ENCODE data around the gene WDFY1. TPM values are rescaled to one million over a fixed set of nuclear protein-coding genes. Genes with fewer than 3 reads are reported as not detected.

WDFY1 gene
- total RNA-seq, 1 experiment from 2014 or later = 145 TPM

GRCh38 chr2:223914324-223914723 is 30.8 kb downstream of the WDFY1 start:
- DNase-seq (ENCODE audit: low read depth in 1 of 2, low spot score in 2 of 2) = no peak
- H3K9me3 ChIP-seq (replicated peaks) = no peaks in the 10 kb centered on the region
- H3K36me3 ChIP-seq = peaks cover 80% of the 10 kb centered on the region
- no peak overlapping the region for H3K4me3 ChIP-seq
- H3K27ac ChIP-seq = no peak overlapping the region
- H3K4me1 ChIP-seq (replicated peaks) = peaks cover 6% of the 10 kb centered on the region
- H3K27me3 ChIP-seq (replicated peaks) = no peaks in the 10 kb centered on the region

GRCh38 chr2:223909001-223909741 is 36.0 kb downstream of the WDFY1 start:
- Histone ChIP-seq H3K4me1 (replicated peaks) (no peaks in the 10 kb centered on the region), H3K27me3 (replicated peaks) (no peaks in the 10 kb centered on the region), H3K36me3 (peaks cover 71% of the 10 kb centered on the region), H3K9me3 (replicated peaks) (no peaks in the 10 kb centered on the region), H3K4me3 (no peak overlapping the region), H3K27ac (no peak overlapping the region)
- no peak for DNase-seq (ENCODE audit: low read depth in 1 of 2, low spot score in 2 of 2)

- no peak for DNase-seq (ENCODE audit: low read depth in 1 of 2, low spot score in 2 of 2)
- H3K9me3 ChIP-seq (replicated peaks) = no peaks in the 10 kb centered on the region
- H3K4me3 ChIP-seq = no peak overlapping the region
- H3K27ac ChIP-seq = no peak overlapping the region
- no peaks in the 10 kb centered on the region for H3K27me3 ChIP-seq (replicated peaks)
- H3K36me3 ChIP-seq = peaks cover 73% of the 10 kb centered on the region
- no peaks in the 10 kb centered on the region for H3K4me1 ChIP-seq (replicated peaks)
Observed at GRCh38 chr2:223908304-223908998, 36.7 kb downstream of the WDFY1 start.

GRCh38 chr2:223905996-223906395 is 39.1 kb downstream of the WDFY1 start:
- Histone ChIP-seq H3K4me1 (replicated peaks) (no peaks in the 10 kb centered on the region), H3K36me3 (peaks cover 76% of the 10 kb centered on the region), H3K4me3 (no peak overlapping the region), H3K9me3 (replicated peaks) (no peaks in the 10 kb centered on the region), H3K27ac (no peak overlapping the region), H3K27me3 (replicated peaks) (no peaks in the 10 kb centered on the region)
- no peak for DNase-seq (ENCODE audit: low read depth in 1 of 2, low spot score in 2 of 2)

GRCh38 chr2:223901854-223902253 is 43.3 kb downstream of the WDFY1 start:
- H3K4me3 ChIP-seq = no peak overlapping the region
- no peaks in the 10 kb centered on the region for H3K27me3 ChIP-seq (replicated peaks)
- H3K27ac ChIP-seq = no peak overlapping the region
- peaks cover 85% of the 10 kb centered on the region for H3K36me3 ChIP-seq
- no peak for DNase-seq (ENCODE audit: low read depth in 1 of 2, low spot score in 2 of 2)
- H3K9me3 ChIP-seq (replicated peaks) = no peaks in the 10 kb centered on the region; the same call in 1 of the 2 replicates
- no peaks in the 10 kb centered on the region; the same call in 1 of the 2 replicates for H3K4me1 ChIP-seq (replicated peaks)

- Histone ChIP-seq H3K36me3 (peaks cover 91% of the 10 kb centered on the region), H3K4me3 (no peak overlapping the region), H3K9me3 (replicated peaks) (no peaks in the 10 kb centered on the region; the same call in 1 of the 2 replicates), H3K27me3 (replicated peaks) (no peaks in the 10 kb centered on the region), H3K27ac (no peak overlapping the region), H3K4me1 (replicated peaks) (peaks cover 2% of the 10 kb centered on the region; the same call in 1 of the 2 replicates)
- no peak for DNase-seq (ENCODE audit: low read depth in 1 of 2, low spot score in 2 of 2)
Observed at GRCh38 chr2:223901311-223901710, 43.8 kb downstream of the WDFY1 start.

GRCh38 chr2:223900531-223900930 is 44.6 kb downstream of the WDFY1 start:
- Histone ChIP-seq H3K4me1 (replicated peaks) (peaks cover 8% of the 10 kb centered on the region; the same call in 1 of the 2 replicates), H3K36me3 (peaks cover 89% of the 10 kb centered on the region), H3K27me3 (replicated peaks) (no peaks in the 10 kb centered on the region), H3K27ac (no peak overlapping the region), H3K9me3 (replicated peaks) (no peaks in the 10 kb centered on the region; the same call in 1 of the 2 replicates), H3K4me3 (no peak overlapping the region)
- DNase-seq (ENCODE audit: low read depth in 1 of 2, low spot score in 2 of 2) = no peak

GRCh38 chr2:223900066-223900465 is 45.1 kb downstream of the WDFY1 start:
- Histone ChIP-seq H3K27ac (no peak overlapping the region), H3K36me3 (peaks cover 89% of the 10 kb centered on the region), H3K4me1 (replicated peaks) (peaks cover 11% of the 10 kb centered on the region; the same call in 1 of the 2 replicates), H3K4me3 (no peak overlapping the region), H3K27me3 (replicated peaks) (no peaks in the 10 kb centered on the region), H3K9me3 (replicated peaks) (no peaks in the 10 kb centered on the region; the same call in 1 of the 2 replicates)
- DNase-seq (ENCODE audit: low read depth in 1 of 2, low spot score in 2 of 2) = no peak

- H3K4me3 ChIP-seq = no peak overlapping the region
- no peak for DNase-seq (ENCODE audit: low read depth in 1 of 2, low spot score in 2 of 2)
- peaks cover 2% of the 10 kb centered on the region; the same call in 1 of the 2 replicates for H3K9me3 ChIP-seq (replicated peaks)
- H3K4me1 ChIP-seq (replicated peaks) = peaks cover 11% of the 10 kb centered on the region; the same call in 1 of the 2 replicates
- H3K27me3 ChIP-seq (replicated peaks) = no peaks in the 10 kb centered on the region
- H3K27ac ChIP-seq = no peak overlapping the region
- peaks cover 90% of the 10 kb centered on the region for H3K36me3 ChIP-seq
Observed at GRCh38 chr2:223897669-223898330, 47.3 kb downstream of the WDFY1 start.

GRCh38 chr2:223896833-223897311 is 48.3 kb downstream of the WDFY1 start:
- H3K4me3 ChIP-seq = no peak overlapping the region
- no peak for DNase-seq (ENCODE audit: low read depth in 1 of 2, low spot score in 2 of 2)
- no peaks in the 10 kb centered on the region for H3K27me3 ChIP-seq (replicated peaks)
- H3K36me3 ChIP-seq = peaks cover 92% of the 10 kb centered on the region
- peaks cover 11% of the 10 kb centered on the region; the same call in 1 of the 2 replicates for H3K4me1 ChIP-seq (replicated peaks)
- no peak overlapping the region for H3K27ac ChIP-seq
- H3K9me3 ChIP-seq (replicated peaks) = peaks cover 2% of the 10 kb centered on the region; the same call in 1 of the 2 replicates

GRCh38 chr2:223894968-223895367 is 50.2 kb downstream of the WDFY1 start:
- Histone ChIP-seq H3K4me1 (replicated peaks) (peaks cover 11% of the 10 kb centered on the region; the same call in 1 of the 2 replicates), H3K9me3 (replicated peaks) (peaks cover 2% of the 10 kb centered on the region; the same call in 1 of the 2 replicates), H3K4me3 (no peak overlapping the region), H3K27ac (no peak overlapping the region), H3K27me3 (replicated peaks) (no peaks in the 10 kb centered on the region), H3K36me3 (peaks cover 87% of the 10 kb centered on the region)
- DNase-seq (ENCODE audit: low read depth in 1 of 2, low spot score in 2 of 2) = no peak

GRCh38 chr2:223894009-223894408 is 51.1 kb downstream of the WDFY1 start:
- H3K4me1 ChIP-seq (replicated peaks) = peaks cover 11% of the 10 kb centered on the region; the same call in 1 of the 2 replicates
- no peak overlapping the region for H3K27ac ChIP-seq
- no peak for DNase-seq (ENCODE audit: low read depth in 1 of 2, low spot score in 2 of 2)
- H3K9me3 ChIP-seq (replicated peaks) = peaks cover 2% of the 10 kb centered on the region; the same call in 1 of the 2 replicates
- no peaks in the 10 kb centered on the region for H3K27me3 ChIP-seq (replicated peaks)
- no peak overlapping the region for H3K4me3 ChIP-seq
- H3K36me3 ChIP-seq = peaks cover 87% of the 10 kb centered on the region

GRCh38 chr2:223890721-223891120 is 54.4 kb downstream of the WDFY1 start:
- no peaks in the 10 kb centered on the region for H3K27me3 ChIP-seq (replicated peaks)
- no peak for DNase-seq (ENCODE audit: low read depth in 1 of 2, low spot score in 2 of 2)
- peaks cover 87% of the 10 kb centered on the region for H3K36me3 ChIP-seq
- 0 out of 2 replicates have a peak, but pooled peaks cover 2% of the 10 kb centered on the region for H3K9me3 ChIP-seq (replicated peaks)
- peaks cover 5% of the 10 kb centered on the region; the same call in 1 of the 2 replicates for H3K4me1 ChIP-seq (replicated peaks)
- H3K4me3 ChIP-seq = no peak overlapping the region
- H3K27ac ChIP-seq = no peak overlapping the region

Data from SJSA1 (cell line).